ENCODE results near the gene NIN.

- TF ChIP-seq, protein P1, sequence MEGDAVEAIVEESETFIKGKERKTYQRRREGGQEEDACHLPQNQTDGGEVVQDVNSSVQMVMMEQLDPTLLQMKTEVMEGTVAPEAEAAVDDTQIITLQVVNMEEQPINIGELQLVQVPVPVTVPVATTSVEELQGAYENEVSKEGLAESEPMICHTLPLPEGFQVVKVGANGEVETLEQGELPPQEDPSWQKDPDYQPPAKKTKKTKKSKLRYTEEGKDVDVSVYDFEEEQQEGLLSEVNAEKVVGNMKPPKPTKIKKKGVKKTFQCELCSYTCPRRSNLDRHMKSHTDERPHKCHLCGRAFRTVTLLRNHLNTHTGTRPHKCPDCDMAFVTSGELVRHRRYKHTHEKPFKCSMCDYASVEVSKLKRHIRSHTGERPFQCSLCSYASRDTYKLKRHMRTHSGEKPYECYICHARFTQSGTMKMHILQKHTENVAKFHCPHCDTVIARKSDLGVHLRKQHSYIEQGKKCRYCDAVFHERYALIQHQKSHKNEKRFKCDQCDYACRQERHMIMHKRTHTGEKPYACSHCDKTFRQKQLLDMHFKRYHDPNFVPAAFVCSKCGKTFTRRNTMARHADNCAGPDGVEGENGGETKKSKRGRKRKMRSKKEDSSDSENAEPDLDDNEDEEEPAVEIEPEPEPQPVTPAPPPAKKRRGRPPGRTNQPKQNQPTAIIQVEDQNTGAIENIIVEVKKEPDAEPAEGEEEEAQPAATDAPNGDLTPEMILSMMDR (IDR thresholded peaks at IDR 0.05) = no peak
- TF ChIP-seq POLR2A (IDR thresholded peaks at IDR 0.05) = no peak
Measured at GRCh38 chr14:50774542-50775267, 56.3 kb downstream of the NIN start.

All from right lobe of liver (tissue), 4 donors.